ENCODE results near the gene KCNH3. TPM values are rescaled to one million over a fixed set of nuclear protein-coding genes. Genes with fewer than 3 reads are reported as not detected.
A peak's percentile ranks its signal among the peaks of the same experiment; 100 is the strongest.

Gene KCNH3
- polyA plus RNA-seq, 1 donor, result 2.2 TPM

DNA sequence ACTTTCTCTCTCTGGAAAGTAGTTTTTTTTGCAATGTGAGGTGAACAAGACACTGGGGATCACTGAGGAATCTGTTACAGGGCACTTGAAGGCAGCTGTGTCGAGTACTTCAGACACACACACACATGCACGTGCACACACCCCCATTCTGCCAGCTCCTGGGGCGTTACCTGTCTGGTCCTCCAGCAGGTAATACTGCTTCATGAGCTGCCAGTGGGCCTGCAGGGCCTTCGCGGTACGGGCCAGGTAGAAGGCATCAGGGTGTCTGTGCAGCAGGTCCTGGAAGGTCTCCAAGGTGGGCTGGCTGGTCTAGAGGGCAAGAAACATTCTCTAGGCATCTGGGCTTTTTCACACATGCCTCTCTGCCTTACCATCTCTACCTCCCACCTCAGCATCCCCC lies 24.0 kb downstream of the KCNH3 start:
- H3K27ac ChIP-seq (ENCODE audit: low read length), result no peak overlapping the region
- no peak for DNase-seq
- H3K27me3 ChIP-seq (ENCODE audit: control insufficient read depth, insufficient read depth, low read length), result no peaks in the 10 kb centered on the region
- peaks cover 6% of the 10 kb centered on the region for H3K4me1 ChIP-seq (ENCODE audit: control insufficient read depth, insufficient read depth, low read length)
- H3K9me3 ChIP-seq (ENCODE audit: control insufficient read depth, low read depth, low read length), result no peaks in the 10 kb centered on the region
- peaks cover 79% of the 10 kb centered on the region for H3K36me3 ChIP-seq (ENCODE audit: control insufficient read depth, insufficient read depth, low read length)
- H3K4me3 ChIP-seq (ENCODE audit: low read length), result no peak overlapping the region
- WGBS (ENCODE audit: insufficient coverage, low lambda C conversion rate), result no CpG with 5 or more reads among the region's 6 CpGs

DNA sequence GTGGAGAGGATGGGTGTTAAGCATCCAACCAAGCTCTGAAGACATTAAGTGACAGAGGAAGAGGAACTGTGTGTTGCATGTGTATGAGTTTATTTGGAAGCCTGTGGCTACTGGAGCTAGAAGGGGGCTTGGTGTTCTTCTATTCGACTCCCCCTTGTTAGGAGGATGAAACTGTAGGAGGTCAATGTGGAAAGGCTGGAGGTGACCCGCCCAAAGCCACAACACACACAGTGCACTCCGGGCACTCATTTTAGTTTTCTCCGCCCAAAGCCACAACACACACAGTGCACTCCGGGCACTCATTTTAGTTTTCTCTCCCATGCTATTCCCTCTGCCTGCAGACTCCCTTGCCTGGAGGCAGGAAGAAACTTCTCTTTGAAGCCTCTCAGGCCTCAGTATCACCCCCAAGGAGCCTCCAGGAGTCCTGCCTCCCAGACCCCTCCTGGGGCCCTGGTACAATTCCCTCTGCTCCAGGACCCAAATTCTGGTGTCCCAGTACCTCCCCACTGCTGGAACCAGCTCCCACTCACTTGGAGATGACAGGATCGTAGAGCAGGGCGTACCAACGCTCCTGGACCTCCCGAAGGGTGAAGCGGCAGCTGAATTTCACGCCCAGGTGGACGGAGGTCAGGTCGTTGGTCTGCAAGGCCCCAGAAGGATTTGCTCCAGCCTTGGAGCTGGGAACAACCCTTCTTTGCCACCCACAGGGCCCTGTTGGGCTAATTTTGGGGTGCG lies 25.3 kb downstream of the KCNH3 start:
- DNase-seq, result no peak
- Histone ChIP-seq H3K4me1 (ENCODE audit: control insufficient read depth, insufficient read depth, low read length) (peaks cover 9% of the 10 kb centered on the region), H3K4me3 (ENCODE audit: low read length) (no peak overlapping the region), H3K36me3 (ENCODE audit: control insufficient read depth, insufficient read depth, low read length) (peaks cover 66% of the 10 kb centered on the region), H3K9me3 (ENCODE audit: control insufficient read depth, low read depth, low read length) (no peaks in the 10 kb centered on the region), H3K27ac (ENCODE audit: low read length) (no peak overlapping the region), H3K27me3 (ENCODE audit: control insufficient read depth, insufficient read depth, low read length) (no peaks in the 10 kb centered on the region)
- WGBS (ENCODE audit: insufficient coverage, low lambda C conversion rate), result no CpG with 5 or more reads among the region's 14 CpGs

DNA sequence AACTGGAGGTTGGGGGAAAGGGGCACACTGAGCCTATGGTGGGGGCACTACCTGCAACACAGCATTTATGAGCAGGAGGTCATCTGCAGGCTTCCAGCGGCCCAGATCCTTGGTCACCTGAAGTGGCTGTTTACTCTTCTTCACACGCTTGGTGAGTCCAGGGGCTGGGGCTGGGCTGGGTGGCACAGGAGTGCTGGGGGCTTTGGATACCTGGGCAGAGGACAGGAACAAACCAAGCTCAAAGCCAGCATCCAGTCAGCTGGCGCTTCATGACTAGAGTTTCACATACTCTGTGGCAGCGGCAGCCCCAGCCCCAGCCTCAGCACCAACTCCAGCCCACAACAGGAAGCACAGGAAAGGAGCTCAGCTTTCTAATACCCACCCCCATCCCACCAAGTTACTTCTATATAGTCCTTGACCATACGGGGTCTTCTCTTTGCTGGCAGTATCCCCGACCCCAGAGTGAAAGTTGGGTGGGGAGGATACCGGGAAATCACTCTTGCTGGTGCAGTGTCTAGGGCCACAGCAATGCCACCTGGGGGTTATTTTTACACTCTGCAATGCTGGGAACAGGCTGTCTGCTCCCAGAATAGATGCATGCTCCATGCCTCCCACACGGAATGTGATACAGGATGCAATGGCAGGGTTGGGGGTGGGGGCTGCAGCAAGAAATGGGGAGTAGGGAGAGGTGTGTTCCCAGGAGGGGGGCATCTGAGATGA lies 26.0 kb downstream of the KCNH3 start:
- H3K27me3 ChIP-seq (ENCODE audit: control insufficient read depth, insufficient read depth, low read length), result no peaks in the 10 kb centered on the region
- H3K4me1 ChIP-seq (ENCODE audit: control insufficient read depth, insufficient read depth, low read length), result peaks cover 12% of the 10 kb centered on the region
- WGBS (ENCODE audit: insufficient coverage, low lambda C conversion rate), result no CpG with 5 or more reads among the region's 8 CpGs
- no peaks in the 10 kb centered on the region for H3K9me3 ChIP-seq (ENCODE audit: control insufficient read depth, low read depth, low read length)
- peaks cover 59% of the 10 kb centered on the region for H3K36me3 ChIP-seq (ENCODE audit: control insufficient read depth, insufficient read depth, low read length)
- H3K4me3 ChIP-seq (ENCODE audit: low read length), result no peak overlapping the region
- H3K27ac ChIP-seq (ENCODE audit: low read length), result no peak overlapping the region
- no peak for DNase-seq

DNA sequence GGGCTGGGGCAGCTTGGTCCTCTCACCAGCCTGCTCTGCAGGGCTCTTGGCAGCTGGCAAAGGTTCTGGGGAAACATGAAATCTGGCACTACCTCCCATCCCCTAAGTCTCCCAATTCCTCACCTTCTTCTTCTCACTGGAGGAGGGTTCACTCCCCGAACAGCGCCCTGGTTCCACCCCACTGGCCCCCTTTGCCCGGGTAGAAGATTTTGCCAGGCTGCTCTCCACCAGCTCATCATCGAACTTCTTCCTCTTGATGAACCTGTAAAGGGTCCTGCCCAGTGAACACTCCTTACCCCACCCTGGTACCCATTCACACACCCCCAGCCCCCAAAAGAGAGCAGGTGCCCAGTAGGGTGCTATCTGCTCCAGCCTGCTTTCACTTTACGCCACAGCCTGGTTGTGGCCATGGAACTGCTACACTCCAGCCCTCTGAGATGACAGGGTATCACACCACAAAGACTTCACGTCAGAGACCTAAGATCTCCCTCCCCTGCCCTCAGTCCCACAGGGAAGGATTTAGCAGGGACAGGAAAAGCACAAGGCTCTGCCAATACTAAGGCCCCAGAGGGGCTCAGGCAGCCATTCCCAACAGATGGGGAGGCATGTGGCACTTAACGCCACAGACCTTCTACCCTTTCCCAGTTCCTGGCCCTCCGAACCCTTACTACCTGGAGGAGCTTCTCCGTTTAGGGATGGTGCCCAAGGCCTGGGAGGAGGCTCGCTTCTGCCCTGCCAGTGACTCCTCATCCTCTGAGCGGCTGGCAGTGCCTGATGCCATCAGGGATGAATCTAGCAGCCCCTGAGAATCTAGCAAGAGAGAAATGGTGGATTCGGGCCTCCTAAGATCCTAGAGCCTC lies 26.8 kb downstream of the KCNH3 start:
- Histone ChIP-seq H3K36me3 (ENCODE audit: control insufficient read depth, insufficient read depth, low read length) (peaks cover 51% of the 10 kb centered on the region), H3K27me3 (ENCODE audit: control insufficient read depth, insufficient read depth, low read length) (no peaks in the 10 kb centered on the region), H3K4me1 (ENCODE audit: control insufficient read depth, insufficient read depth, low read length) (peaks cover 12% of the 10 kb centered on the region), H3K9me3 (ENCODE audit: control insufficient read depth, low read depth, low read length) (no peaks in the 10 kb centered on the region), H3K4me3 (ENCODE audit: low read length) (no peak overlapping the region), H3K27ac (ENCODE audit: low read length) (no peak overlapping the region)
- 100% methylated on average over 1 of the region's 12 CpGs for WGBS (ENCODE audit: insufficient coverage, low lambda C conversion rate)
- no peak for DNase-seq

DNA sequence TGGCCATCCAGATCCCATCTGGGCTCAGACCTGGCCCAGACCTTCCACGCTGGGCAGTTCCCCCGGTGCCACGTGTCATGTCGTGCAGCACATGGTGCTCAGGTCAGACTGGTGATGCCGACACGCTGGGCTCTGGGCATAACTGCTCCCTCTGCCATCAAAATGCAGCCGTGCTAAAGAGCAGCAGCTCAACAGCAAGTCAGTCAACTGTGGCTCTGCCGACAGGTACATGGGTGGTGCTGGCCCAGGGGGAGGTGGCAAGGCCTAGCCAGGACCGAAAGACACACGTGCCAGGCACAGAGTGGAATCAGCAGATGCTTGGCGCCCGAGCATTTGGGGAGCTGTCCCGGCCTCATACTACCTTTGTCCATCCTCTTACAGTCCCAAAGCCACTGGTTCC lies 27.5 kb downstream of the KCNH3 start:
- Histone ChIP-seq H3K27me3 (ENCODE audit: control insufficient read depth, insufficient read depth, low read length) (no peaks in the 10 kb centered on the region), H3K36me3 (ENCODE audit: control insufficient read depth, insufficient read depth, low read length) (peaks cover 44% of the 10 kb centered on the region)
- WGBS (ENCODE audit: insufficient coverage, low lambda C conversion rate), result no CpG with 5 or more reads among the region's 13 CpGs

DNA sequence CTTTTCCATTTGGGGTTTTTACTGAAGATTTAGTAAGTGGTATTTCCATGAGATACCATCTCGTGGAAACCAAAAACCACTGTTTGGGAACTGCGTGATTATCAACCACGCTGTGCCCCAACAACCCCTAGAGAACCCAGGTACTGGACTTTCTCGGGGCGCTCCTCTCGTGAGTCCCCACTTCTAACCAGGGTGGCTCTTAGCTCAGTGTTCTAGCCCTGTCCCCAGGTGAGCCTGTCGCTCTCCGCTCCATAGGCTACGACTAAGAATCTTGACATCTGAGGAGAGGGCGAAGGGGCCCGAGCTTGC lies 28.4 kb downstream of the KCNH3 start:
- no CpG with 5 or more reads among the region's 11 CpGs for WGBS (ENCODE audit: insufficient coverage, low lambda C conversion rate)
- peak overlapping the region; percentile 74 for H3K4me3 ChIP-seq (ENCODE audit: low read length)
- no peak for DNase-seq
- peaks cover 37% of the 10 kb centered on the region for H3K36me3 ChIP-seq (ENCODE audit: control insufficient read depth, insufficient read depth, low read length)
- no peaks in the 10 kb centered on the region for H3K9me3 ChIP-seq (ENCODE audit: control insufficient read depth, low read depth, low read length)
- H3K27ac ChIP-seq (ENCODE audit: low read length), result no peak overlapping the region
- H3K4me1 ChIP-seq (ENCODE audit: control insufficient read depth, insufficient read depth, low read length), result peaks cover 12% of the 10 kb centered on the region
- H3K27me3 ChIP-seq (ENCODE audit: control insufficient read depth, insufficient read depth, low read length), result no peaks in the 10 kb centered on the region

More for the DNA sequence above, 27.5 kb downstream of the KCNH3 start:
- Histone ChIP-seq H3K4me1 (ENCODE audit: control insufficient read depth, insufficient read depth, low read length) (peaks cover 12% of the 10 kb centered on the region), H3K4me3 (ENCODE audit: low read length) (no peak overlapping the region), H3K9me3 (ENCODE audit: control insufficient read depth, low read depth, low read length) (no peaks in the 10 kb centered on the region), H3K27ac (ENCODE audit: low read length) (no peak overlapping the region)
- no peak for DNase-seq

DNA sequence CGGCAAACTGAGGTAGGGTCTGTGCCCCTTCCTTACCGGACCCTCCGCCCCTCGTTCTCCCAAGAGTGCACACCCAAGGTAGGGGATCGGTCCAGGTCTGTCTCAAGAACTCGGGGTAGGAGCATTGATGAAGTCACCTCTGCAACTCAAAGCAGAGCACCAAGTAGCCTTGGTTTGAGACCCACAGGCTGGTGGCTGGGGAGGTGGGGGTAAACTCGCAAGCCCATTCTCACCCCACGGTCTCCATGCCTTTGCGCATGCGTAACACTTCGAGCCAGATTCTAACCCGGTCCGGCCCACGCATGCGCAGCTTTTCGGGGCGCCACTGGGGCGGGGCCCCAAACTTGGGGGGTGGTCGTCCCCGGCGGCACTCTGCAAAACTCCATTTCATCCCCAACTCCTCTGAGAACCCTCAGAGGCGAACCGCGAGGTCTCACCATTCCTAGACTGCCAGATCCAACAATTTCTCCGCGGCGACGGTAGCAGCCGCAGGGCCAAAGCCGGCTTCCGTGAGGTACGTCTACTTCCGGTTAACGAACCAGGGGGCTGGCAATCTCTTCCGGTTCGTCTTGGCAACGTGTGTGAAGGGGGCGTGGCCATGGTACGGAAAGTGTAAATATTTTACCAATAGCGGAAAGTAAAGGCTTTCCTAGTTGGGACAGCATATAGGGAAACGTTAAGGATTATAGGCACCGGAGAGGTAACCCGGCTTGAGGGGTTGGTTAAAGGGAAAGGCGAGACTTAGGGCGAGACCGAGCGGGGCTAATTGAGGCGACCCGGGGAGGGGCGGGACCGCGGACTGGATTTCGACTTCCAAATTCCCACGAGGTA lies 29.0 kb downstream of the KCNH3 start, which contains the start of gene MCRS1:
Gene MCRS1 (minus strand): TSS at position 532 of the 831 bp plus-strand sequence. CDS start 1,411 bp downstream, outside the sequence.
- WGBS (ENCODE audit: insufficient coverage, low lambda C conversion rate), result no CpG with 5 or more reads among the region's 54 CpGs
- no peaks in the 10 kb centered on the region for H3K27me3 ChIP-seq (ENCODE audit: control insufficient read depth, insufficient read depth, low read length)
- H3K9me3 ChIP-seq (ENCODE audit: control insufficient read depth, low read depth, low read length), result no peaks in the 10 kb centered on the region
- H3K4me3 ChIP-seq (ENCODE audit: low read length), result peak within 1 kb of the TSS; percentile 74
- peak within 1 kb of the TSS; percentile 45 for H3K27ac ChIP-seq (ENCODE audit: low read length)
- peaks cover 12% of the 10 kb centered on the region for H3K4me1 ChIP-seq (ENCODE audit: control insufficient read depth, insufficient read depth, low read length)
- peaks cover 32% of the 10 kb centered on the region for H3K36me3 ChIP-seq (ENCODE audit: control insufficient read depth, insufficient read depth, low read length)
- DNase-seq, result peak; percentile 90 to 94

DNA sequence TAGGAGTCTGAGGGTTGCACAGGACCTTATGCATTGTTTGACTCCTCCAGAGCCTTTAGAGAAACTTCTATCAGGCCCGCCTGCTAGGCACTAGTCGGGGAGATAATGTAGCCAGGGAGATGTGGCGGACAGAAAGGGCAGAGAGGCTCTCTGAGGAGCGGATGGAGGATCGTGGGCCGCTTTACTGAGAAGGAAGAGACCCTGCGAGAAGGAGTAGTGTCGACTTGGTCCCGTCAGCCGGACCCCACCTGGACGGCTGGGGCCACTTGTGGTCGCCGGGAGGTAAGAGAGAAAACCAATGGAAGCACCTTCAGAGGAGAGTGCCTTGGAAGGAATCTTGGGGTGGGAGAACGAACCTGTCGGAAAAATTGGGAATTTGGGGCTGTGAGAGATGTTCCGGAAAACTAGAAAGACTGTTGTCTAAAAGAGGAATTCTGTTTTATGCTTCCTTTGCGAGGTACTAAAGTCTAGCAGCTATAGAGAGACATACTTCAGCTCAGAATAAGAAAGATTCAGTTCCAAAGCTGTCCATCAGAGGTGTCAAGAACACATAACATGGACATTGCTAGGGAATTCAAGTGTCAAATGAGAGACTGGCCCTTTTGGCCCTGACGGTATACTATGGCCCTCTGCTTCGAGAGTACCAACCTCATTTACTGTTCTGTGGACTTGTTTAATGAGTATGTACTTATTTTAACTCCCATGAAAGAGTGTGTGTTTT lies 29.8 kb downstream of the KCNH3 start:
- DNase-seq, result no peak
- no peaks in the 10 kb centered on the region for H3K27me3 ChIP-seq (ENCODE audit: control insufficient read depth, insufficient read depth, low read length)
- H3K4me1 ChIP-seq (ENCODE audit: control insufficient read depth, insufficient read depth, low read length), result peaks cover 12% of the 10 kb centered on the region
- H3K4me3 ChIP-seq (ENCODE audit: low read length), result peak overlapping the region; percentile 74
- peak overlapping the region; percentile 45 for H3K27ac ChIP-seq (ENCODE audit: low read length)
- no peaks in the 10 kb centered on the region for H3K9me3 ChIP-seq (ENCODE audit: control insufficient read depth, low read depth, low read length)
- peaks cover 24% of the 10 kb centered on the region for H3K36me3 ChIP-seq (ENCODE audit: control insufficient read depth, insufficient read depth, low read length)
- WGBS (ENCODE audit: insufficient coverage, low lambda C conversion rate), result 0% methylated on average over 3 of the region's 19 CpGs

DNA sequence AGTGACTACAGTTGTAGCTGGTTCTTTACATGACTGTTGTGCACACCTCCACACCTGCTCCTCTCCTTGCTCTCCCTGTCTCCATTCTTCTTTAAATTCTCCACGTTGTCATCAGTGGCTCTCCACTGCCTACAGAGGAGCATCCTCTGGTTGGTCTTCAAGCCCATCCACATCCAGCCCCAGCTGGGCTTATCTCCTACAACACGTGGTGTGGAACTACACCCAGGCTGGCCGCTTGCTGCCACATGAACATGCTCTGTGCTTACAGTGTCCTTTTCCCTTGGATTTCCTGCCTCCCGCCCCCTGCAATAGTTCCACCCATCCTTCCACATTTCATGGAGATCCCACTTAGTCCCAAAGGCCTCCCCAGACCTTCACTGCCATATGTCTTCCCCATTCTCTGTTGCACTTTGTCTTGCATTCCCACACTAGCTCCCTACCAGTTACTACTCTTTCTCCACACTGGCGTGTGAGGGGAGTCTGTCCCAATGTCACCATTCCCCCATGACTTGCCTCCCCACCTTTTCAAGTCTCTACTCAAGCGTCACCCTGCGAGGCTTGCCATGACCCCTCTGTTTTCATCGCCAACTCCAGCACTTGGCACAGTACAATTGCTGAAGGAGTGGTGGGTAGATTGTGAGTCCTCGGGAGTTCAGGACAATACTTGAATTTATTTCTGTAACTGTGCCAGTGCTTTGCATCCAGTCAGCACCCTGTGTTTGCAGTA lies 38.9 kb downstream of the KCNH3 start:
- Histone ChIP-seq H3K4me1 (ENCODE audit: control insufficient read depth, insufficient read depth, low read length) (peaks cover 3% of the 10 kb centered on the region), H3K27me3 (ENCODE audit: control insufficient read depth, insufficient read depth, low read length) (no peaks in the 10 kb centered on the region), H3K36me3 (ENCODE audit: control insufficient read depth, insufficient read depth, low read length) (peaks cover 5% of the 10 kb centered on the region), H3K9me3 (ENCODE audit: control insufficient read depth, low read depth, low read length) (no peaks in the 10 kb centered on the region), H3K4me3 (ENCODE audit: low read length) (no peak overlapping the region), H3K27ac (ENCODE audit: low read length) (no peak overlapping the region)
- WGBS (ENCODE audit: insufficient coverage, low lambda C conversion rate), result no CpG with 5 or more reads among the region's 9 CpGs
- no peak for DNase-seq
